ENCODE measurements around the gene PTGER1. TPM values are rescaled to one million over a fixed set of nuclear protein-coding genes. Genes with fewer than 3 reads are reported as not detected.
"Not testable (repeated sequence)": the region's sequence is repeated elsewhere in the genome, so short reads cannot be mapped to it uniquely, and the experiment has no call there.

Gene PTGER1, protein sequence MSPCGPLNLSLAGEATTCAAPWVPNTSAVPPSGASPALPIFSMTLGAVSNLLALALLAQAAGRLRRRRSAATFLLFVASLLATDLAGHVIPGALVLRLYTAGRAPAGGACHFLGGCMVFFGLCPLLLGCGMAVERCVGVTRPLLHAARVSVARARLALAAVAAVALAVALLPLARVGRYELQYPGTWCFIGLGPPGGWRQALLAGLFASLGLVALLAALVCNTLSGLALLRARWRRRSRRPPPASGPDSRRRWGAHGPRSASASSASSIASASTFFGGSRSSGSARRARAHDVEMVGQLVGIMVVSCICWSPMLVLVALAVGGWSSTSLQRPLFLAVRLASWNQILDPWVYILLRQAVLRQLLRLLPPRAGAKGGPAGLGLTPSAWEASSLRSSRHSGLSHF
- total RNA-seq (2014; rRNA removed; shearing (Covaris generic)), result 0.31 TPM in 1 of 2 replicates, not detected in the other

DNA sequence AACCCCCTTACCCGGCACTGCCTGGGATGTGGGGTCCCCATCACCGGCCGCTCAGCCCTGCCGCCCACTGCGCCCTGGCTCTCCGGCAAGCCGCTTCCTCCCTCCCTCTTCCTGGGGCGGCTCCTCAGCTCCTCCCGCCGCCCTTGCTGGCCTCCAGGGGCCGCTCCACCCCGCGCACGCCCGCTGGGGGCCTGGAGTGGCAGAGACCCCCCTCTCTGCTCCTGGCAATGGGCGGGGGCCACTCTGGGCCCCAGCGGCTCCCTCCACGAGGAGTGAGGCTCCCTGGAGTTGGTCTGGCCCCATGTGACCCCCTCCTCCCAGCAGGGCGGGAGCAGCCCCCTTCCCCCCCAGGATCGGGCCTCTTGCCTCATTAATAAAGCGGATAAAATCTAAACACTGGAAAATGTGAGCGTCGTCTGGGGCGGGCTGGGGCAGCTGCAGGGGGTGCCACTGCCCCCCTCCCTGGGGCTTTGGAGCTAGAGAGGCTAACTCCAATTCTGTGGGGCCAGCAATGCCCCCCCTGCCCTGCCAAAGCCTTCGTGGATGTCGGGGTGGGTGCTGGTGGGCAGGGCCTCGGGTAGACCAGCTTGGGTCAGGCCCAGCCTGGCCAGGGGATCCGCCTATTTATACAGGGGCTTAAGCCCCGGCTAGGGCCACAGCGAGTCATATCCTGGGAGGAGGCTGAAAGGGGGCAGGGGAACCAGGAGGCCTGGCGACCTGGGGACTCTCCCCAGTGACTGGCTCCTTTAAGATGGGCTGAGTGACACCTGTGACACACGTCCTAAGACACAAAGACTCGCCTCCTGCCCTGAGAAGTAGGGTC is at the start of gene PTGER1:
PTGER1 (minus strand) TSS at position 104 of the 823 bp plus-strand sequence. CDS start 1,034 bp downstream, outside the sequence.
- DNase-seq (ENCODE audit: low spot score), result peak; percentile 38

DNA sequence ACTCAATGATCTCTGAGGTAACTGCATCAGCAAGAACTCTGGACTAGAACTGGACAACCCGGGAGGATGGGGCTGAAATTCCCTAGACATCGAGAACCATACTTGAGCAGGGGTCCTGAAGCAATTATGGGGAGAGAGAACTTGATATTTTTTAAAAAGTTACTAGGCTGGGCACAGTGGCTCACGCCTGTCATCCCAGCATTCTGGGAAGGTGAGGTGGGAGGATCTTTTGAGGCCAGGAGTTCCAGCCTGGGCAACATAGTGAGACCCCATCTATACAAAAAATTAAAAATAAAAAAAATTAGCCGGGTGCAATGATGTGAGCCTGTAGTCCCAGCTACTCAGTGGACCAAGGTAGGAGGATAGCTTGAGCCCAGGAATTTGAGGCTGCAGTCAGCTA is 45.4 kb upstream of the PTGER1 start:
- DNase-seq (ENCODE audit: low spot score), result no peak

DNA sequence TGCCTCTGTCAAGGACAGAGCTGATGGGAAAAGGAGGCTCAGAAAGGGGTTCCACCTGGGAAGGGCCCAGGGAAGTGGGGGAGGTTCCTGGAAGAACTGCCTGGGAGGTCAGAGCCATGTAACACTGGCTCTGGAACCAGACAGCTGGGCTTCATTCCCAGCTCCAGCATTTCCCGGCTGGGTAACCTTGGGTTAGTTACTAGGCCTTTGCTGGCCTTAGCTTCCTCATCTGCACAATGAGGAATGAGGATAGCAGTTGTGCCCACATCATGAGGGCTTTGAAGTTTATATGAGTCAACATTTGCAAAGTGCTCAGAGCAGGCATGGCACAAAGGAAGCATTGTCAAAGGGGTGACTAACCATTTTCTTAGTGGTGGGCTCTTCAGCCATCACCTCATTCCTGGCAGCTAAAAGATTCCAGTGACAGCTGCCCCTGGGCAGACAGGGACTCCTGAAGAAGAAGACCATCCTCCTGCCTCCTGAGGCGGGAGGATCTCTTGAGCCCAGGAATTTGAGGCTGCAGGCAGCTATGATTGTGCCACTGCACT is 44.8 kb upstream of the PTGER1 start:
- DNase-seq (ENCODE audit: low spot score), result peak; percentile 73

DNA sequence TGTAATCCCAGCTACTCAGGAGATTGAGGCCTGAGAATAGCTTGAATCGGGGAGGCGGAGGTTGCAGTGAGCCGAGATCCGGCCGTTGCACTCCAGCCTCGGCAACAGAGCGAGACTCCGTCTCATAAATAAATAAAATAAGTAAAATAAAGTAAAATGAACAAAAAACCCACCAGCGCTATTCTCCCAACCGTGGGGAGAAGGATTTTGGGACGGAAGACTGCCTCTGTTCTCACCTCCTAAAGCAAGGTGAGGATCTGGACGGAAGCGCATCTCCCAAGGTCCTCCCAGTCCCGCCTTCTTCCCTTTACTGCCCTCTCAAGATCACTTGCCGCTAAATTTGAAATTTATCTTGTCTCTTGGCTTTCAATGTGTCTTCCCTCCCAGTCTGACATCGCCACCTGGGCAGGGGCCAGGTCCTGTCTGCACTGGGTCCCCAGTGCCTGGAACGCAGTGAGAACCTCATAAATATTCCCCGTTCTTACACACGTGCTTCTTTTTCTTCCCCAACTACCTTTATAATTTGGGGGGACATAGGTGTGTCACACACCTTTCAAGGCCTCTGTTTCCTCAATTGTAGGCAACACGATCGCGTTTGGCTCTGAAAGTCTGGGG is 44.2 kb upstream of the PTGER1 start:
- DNase-seq (ENCODE audit: low spot score), result no peak

DNA sequence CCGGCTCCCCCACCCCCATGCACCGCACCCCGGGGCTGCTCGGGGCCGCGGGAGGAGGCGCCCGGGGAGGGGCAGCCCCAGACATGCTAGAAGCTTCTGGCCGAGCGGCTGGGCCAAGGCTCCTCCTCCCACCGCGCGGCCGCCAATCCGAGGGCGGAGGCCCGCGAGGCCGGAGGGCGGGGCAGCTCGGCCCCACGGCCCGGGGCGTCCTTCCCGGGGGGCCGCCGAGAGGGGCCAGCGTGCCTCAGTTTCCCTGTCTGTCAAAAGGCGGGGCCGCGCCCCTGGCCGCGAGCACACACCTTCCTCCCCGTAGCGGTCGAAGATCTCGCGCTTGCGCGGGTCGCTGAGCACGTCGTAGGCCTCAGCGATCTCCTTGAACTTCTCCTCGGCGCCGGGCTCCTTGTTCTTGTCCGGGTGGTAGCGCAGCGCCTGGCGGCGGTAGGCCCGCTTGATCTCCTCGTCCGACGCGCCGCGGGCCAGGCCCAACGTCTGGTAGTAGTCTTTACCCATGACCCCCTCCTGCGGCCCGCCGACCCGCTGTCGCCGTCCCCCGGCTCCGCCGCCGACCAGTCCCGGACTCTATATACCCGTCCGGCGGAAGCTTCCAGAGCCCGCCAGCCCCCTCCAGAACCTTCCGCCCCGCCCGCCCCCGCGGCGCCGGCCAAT is 42.8 kb upstream of the PTGER1 start, which contains the start of gene DNAJB1:
DNAJB1 (minus strand) TSS at position 558 of the 666 bp plus-strand sequence; CDS start at position 510, 48 bp downstream.
- DNase-seq (ENCODE audit: low spot score), result peak; percentile 61

DNA sequence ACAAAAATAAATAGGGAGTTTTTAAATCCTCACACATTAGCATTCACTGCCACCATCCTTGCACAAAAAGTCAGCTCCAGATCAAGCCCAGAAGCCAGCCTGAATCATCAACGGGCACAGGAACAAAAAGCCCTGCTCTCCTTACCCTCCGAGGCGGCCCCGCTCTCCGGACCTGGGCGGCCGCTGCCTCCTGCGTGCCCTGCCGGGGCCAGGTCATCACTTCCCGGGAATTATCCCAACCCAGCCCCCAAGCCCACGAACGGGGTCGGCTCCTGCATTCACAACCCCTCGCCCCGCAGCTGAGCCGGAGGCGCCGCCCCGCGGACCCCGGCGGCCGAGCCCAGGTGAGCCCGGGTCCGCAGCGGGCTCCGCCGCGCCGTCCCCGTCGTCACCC is 42.3 kb upstream of the PTGER1 start:
- no peak for DNase-seq (ENCODE audit: low spot score)

DNA sequence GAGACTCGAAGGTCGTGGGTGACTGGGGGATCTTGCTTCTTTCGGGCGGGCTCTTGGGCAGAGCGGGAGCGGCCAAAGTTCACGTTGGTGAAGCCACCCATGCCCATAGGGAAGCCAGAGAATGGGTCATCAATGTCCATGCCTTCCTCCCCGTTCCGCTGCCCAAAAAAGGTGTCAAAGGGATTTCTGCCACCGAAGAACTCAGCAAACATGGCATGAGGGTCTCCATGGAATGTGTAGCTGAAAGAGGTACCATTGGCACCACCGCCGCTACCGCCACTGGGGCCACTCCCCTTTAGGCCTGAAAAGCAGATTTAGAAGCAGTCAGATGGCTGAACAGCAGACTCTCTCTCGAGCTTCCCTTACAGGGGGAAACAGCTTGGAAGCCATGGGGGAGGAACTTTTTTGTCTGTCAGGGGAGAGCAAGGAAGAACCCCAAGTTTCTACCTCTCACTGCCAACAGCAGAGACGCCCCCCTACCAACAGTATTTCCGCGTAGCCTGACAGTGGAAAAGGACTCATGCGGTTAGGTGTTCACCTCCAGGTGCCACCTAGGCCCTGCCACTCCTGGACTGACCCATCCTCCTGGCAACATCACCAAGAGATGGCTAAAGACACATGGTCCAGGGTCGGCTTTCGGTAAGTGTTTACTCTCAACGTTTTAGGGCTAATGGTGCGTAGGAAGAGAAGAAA is 41.7 kb upstream of the PTGER1 start:
- DNase-seq (ENCODE audit: low spot score), result no peak

DNA sequence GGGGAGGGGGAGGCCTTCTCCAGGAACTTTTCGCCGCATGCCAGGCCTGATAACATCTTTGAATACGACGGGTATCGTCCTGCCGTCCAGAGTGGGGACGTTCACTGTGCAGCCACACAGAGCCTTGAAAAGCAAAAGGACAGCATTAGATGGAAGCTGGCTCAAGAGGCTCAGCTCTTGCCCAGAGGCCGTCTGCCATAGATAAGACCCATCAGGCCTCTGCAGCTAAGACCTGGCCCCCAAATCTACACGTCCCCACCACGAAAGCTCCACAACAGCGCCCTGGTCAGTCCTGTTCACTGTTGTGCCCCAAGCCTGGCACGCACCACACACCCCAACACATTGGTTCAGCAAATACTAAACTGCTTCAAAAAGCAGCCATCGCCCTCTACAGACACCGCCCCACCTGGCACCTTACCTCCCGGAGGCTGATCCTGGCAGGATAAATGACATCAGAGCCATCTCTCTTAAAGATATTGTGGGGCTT is 40.9 kb upstream of the PTGER1 start:
- no peak for DNase-seq (ENCODE audit: low spot score)

DNA sequence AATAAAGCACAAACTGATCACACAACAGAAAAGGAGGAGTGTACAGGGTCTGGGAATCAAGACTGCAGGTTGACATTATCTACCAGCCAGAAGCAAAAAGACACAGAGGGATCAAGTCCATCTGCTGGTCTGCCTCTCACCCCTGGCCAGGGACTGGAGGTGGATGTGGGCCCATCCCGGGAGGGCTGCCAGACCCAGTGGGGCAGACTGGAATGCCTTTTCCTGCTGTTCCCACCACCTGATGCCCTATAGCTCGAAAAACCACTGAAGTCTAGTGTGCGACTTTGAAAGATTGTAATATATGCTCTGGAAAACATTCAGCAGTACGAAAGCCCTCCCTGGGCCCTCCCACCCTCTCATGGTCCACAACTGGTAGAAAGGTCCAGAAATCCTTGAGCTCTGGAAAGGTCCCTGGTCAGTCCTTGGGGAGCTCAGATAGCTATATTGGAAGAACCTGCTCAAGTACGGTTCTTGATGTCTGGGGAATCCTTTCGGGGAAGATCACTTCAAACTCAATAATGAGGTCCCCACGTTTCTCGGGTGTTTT is 40.4 kb upstream of the PTGER1 start:
- DNase-seq (ENCODE audit: low spot score), result no peak

DNA sequence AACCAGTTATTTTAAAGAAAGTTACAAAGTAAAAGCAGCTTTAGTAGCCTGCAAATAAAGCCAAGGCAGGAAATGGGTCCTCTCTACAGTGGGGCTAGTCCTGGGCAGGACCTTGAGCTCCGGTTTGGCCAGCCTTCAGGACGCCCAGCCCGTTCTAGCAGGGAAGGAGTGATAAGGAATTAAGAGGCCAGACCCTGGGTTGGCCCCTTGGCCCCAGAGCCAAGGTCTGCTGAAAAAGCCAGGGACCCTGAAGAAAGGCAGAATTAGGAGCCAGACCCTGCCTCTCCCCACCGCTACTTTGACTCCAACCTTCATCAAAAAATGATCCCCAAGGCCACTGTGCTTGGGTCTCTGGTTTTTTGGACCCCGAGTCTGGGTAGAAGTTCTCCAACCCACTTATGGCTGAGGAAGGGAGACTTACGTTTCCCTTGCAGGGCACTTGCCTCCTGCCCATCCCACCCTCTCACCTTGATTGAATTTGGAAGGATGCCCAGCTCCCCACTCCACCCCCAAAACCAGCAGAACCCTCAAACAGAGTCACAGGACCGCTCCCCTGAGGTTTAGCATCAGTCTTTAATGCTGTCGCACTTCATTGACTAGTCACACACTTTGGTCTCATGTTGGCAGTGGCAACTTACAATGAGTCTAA is 39.2 kb upstream of the PTGER1 start:
- no peak for DNase-seq (ENCODE audit: low spot score)

DNA sequence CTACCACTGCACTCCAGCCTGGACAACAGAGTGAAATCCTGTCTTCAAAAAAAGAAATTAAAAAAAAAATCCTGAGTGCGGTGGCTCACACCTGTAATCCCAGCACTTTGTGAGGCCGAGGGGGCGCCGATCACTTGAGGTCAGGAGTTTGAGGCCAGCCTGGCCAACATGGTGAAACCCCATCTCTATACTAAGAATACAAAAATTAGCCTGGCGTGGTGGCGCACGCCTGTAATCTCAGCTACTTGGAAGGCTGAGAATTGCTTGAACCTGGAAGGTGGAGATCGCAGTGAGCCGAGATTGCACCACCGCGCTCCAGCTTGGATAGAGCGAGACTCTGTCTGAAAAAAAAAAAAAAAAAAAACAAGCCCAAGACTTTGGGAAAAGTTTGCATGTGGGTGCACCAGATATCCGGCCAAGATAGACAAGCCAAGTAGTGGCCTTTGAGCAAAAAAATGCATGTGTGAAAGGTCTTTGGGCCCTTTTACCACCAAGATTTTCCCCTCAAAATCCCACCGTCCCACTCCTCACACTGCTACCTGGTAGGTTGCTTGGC is 37.3 kb upstream of the PTGER1 start:
- no peak for DNase-seq (ENCODE audit: low spot score)

DNA sequence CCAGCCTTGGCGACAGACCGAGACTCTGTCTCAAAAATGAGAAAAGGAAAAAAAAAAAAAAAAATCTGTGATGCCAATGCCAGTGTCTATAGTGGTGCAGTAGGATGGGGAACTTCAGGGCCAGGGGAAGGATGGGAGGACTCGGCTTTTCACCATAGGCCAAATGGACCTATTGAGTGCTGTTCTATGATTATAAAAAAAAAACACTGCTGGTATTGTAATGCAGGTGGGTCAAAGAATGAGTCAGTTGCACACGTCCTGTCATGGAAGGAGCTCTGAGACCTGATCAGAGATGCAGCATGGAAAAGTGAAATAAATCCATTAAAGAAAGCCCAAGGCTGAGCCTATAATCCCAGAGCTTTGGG is 36.1 kb upstream of the PTGER1 start:
- DNase-seq (ENCODE audit: low spot score), result no peak

DNA sequence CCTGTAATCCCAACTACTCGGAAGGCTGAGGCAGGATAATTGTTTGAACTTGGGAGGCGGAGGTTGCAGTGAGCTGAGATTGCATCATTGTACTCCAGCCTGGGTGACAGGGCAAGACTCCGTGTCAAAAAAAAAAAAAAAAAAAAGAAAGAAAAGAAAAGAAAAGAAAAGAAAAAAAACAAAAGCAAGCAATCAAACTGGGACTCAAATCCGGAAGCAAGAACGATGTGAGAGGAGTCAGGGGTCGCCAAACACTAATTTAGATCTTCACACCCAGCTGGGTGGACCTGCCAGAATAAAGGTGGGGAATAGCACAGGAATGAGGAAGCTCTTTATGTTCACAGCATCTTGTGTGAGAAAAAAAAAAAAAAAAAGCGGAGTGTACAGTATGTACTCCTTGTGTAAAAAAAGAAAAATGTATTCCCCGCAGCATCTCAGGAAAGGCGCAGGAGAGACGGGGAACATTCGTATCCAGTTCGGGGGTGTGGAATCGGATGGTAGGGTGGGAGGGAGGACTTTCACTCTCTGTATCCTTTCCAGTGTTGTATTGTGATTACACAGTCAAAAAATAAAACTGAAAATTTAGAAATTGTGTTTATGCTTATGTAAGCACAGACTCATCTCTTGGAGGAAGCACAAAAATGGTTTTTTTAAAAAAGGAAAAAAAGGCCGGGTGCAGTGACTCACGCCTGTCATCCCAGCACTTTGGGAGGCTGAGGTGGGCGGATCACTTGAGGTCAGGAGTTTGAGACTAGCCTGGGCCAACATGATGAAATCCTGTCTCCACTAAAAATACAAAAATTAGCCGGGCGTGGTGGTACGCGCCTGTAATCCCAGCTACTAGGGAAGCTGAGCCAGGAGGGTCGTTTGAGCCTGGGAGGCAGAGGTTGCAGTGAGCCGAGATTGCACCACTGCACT is 35.4 kb upstream of the PTGER1 start:
- DNase-seq (ENCODE audit: low spot score), result peak; percentile 39

DNA sequence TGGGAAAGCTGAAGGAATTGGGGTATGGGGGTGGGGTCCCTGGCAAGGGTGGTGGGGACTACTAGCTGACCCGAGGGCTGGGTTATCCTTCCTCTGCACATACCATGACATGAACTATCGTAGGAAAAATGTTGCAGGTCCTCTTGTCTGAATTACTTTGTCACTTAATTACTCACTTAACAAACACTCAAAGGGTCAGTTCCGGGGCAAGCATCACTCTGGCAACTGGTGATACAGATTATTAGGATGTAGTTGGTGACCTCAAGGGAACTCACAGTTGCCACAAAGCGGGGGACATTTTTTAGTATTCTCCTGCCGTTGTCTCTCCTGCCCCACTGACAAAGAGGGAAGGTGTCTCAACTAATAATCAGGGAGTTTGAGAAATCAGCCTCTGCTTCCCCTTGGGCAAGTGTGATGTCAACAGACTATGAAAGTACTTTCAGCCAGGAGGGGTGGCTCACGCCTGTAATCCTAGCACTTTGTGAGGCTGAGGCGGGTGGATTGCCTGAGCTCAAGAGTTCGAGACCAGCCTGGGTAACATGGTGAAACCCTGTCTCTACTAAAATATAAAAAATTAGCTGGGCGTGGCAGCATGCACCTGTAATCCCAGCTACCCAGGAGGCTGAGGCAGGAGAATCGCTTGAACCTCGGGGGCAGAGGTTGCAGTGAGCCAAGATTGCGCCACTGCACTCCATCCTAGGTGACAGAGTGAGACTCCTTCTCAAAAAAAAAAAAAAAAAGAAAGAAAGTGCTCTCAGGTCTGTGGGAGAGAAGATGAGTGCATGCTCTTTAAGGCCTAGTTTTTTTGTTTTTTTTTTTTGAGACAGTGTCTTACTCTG is 32.8 kb upstream of the PTGER1 start:
- DNase-seq (ENCODE audit: low spot score), result peak; percentile 62

DNA sequence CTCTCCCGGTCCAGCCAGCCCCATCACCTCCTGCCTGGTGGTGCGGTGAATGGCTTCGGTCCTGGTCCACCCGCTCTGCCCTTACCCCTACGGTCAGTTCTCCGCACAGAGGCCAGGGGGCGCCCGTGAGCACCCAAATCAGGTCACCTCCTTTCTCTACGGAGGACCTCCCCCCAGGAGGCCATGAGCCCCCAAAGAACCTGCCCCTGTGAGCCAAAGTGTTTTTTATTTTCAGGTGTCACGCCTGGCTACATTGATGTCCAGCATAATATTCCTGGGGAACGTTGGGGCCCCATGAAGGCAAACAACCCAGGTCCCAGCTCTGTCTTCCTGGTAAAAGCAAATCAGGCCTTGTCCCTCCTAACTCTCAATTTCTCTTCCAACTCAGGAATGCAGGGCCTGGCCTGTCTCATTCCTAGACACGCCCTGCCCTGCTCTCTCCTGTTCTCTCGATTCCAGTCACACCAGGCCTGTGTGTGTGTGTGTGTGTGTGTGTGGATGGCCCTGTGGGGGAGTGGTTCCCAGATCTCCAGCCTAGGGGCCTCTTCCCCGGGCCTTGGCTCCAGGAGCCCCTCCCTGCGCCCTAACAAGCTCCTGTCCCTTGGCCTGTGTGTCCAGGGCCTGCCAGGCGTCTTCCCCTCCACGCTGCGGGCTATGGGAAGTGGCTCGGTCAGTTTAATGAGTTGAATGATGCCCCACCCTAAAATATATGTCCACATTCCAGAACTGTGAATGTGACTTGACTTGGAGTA is 30.5 kb upstream of the PTGER1 start:
- DNase-seq (ENCODE audit: low spot score), result peak; percentile 81

DNA sequence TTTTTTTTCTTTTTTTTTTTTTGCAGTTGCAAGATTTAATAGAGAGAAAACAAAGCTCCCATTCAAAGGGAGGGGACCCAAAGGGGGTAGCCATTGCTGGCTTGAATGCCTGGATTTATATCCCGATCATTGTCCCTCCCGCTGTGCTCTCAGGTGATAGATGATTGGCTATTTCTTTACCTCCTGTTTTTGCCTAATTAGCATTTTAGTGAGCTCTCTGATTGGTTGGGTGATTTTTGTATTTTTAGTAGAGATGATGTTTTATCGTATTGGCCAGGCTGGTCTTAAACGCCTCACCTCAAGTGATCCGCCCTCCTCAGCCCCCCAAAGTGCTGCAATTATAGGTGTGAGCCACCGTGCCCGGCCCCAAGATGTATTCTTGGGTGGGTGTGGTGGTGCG is 29.4 kb upstream of the PTGER1 start:
- not testable (repeated sequence) for DNase-seq (ENCODE audit: low spot score)

DNA sequence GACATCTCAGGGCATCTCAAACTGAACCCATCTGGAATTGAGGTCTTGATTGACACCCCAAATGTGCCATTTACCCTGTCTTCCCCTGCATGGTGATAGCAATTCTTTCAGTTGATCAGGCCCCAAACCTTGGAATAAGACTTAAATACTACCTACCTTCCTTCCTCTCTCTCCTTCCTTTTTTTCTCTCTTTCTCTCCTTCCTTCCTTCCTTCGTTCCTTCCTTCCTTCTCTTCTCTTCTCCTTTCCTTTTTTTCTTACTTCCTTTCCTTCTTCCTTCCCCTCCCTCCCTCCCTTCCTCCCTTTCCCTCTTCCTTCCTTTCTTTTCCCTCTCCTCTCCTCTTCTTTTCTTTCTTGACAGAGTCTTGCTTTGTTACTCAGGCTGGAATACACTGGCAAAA is 28.1 kb upstream of the PTGER1 start:
- no peak for DNase-seq (ENCODE audit: low spot score)
